ENCODE measurements around the gene IGFBP5. TPM values are rescaled to one million over a fixed set of nuclear protein-coding genes. Genes with fewer than 3 reads are reported as not detected.

Gene IGFBP5
- total RNA-seq, 1 donor from 2014 or later: 138 TPM

GRCh38 chr2:216646116-216646515 is 49.2 kb downstream of the IGFBP5 start:
- no peak for DNase-seq
- H3K4me1 ChIP-seq: peaks cover 30% of the 10 kb centered on the region
- no peaks in the 10 kb centered on the region for H3K9me3 ChIP-seq (replicated peaks)
- no peaks in the 10 kb centered on the region for H3K27me3 ChIP-seq (ENCODE audit: low read depth)
- no peak overlapping the region for H3K27ac ChIP-seq (replicated peaks)
- H3K36me3 ChIP-seq: no peaks in the 10 kb centered on the region
- no peak overlapping the region for H3K4me3 ChIP-seq
- no peak for TF ChIP-seq CTCF (IDR thresholded peaks at IDR 0.05; ENCODE audit: borderline replicate concordance)
- intact Hi-C loops (cut with micrococcal nuclease): no loop called here

GRCh38 chr2:216645636-216645950 is 49.8 kb downstream of the IGFBP5 start:
- peaks cover 3% of the 10 kb centered on the region for H3K36me3 ChIP-seq
- no peaks in the 10 kb centered on the region for H3K27me3 ChIP-seq (ENCODE audit: low read depth)
- no peak for TF ChIP-seq CTCF (IDR thresholded peaks at IDR 0.05; ENCODE audit: borderline replicate concordance)
- H3K27ac ChIP-seq (replicated peaks): peak overlapping the region; percentile 73
- H3K4me1 ChIP-seq: peaks cover 30% of the 10 kb centered on the region
- no peaks in the 10 kb centered on the region for H3K9me3 ChIP-seq (replicated peaks)
- intact Hi-C loops (cut with micrococcal nuclease): no loop called here
- H3K4me3 ChIP-seq: no peak overlapping the region
- no peak for DNase-seq

GRCh38 chr2:216644842-216645635 is 50.3 kb downstream of the IGFBP5 start:
- H3K4me1 ChIP-seq: peaks cover 30% of the 10 kb centered on the region
- H3K9me3 ChIP-seq (replicated peaks): no peaks in the 10 kb centered on the region
- no peak overlapping the region for H3K4me3 ChIP-seq
- H3K27ac ChIP-seq (replicated peaks): peak overlapping the region; percentile 73
- peaks cover 5% of the 10 kb centered on the region for H3K36me3 ChIP-seq
- TF ChIP-seq CTCF (IDR thresholded peaks at IDR 0.05; ENCODE audit: borderline replicate concordance): no peak
- intact Hi-C loops (cut with micrococcal nuclease): no loop called here
- no peak for DNase-seq
- no peaks in the 10 kb centered on the region for H3K27me3 ChIP-seq (ENCODE audit: low read depth)

- Histone ChIP-seq H3K4me3 (no peak overlapping the region), H3K27ac (replicated peaks) (peak overlapping the region; percentile 73), H3K9me3 (replicated peaks) (no peaks in the 10 kb centered on the region), H3K4me1 (peaks cover 30% of the 10 kb centered on the region), H3K27me3 (ENCODE audit: low read depth) (no peaks in the 10 kb centered on the region), H3K36me3 (peaks cover 8% of the 10 kb centered on the region)
- intact Hi-C loops (cut with micrococcal nuclease): no loop called here
- TF ChIP-seq CTCF (IDR thresholded peaks at IDR 0.05; ENCODE audit: borderline replicate concordance): no peak
- no peak for DNase-seq
These were observed 51.2 kb downstream of the IGFBP5 start for GRCh38 chr2:216643986-216644659.

GRCh38 chr2:216637472-216637871 is 57.9 kb downstream of the IGFBP5 start:
- DNase-seq: no peak
- intact Hi-C loops (cut with micrococcal nuclease): no loop called here
- Histone ChIP-seq H3K36me3 (peaks cover 8% of the 10 kb centered on the region), H3K9me3 (replicated peaks) (no peaks in the 10 kb centered on the region), H3K4me1 (peaks cover 38% of the 10 kb centered on the region), H3K4me3 (peak overlapping the region; percentile 78), H3K27me3 (ENCODE audit: low read depth) (peaks cover 3% of the 10 kb centered on the region), H3K27ac (replicated peaks) (peak overlapping the region; percentile 75)
- TF ChIP-seq CTCF (IDR thresholded peaks at IDR 0.05; ENCODE audit: borderline replicate concordance): no peak
